ENCODE results near the gene EDC4.

DNA sequence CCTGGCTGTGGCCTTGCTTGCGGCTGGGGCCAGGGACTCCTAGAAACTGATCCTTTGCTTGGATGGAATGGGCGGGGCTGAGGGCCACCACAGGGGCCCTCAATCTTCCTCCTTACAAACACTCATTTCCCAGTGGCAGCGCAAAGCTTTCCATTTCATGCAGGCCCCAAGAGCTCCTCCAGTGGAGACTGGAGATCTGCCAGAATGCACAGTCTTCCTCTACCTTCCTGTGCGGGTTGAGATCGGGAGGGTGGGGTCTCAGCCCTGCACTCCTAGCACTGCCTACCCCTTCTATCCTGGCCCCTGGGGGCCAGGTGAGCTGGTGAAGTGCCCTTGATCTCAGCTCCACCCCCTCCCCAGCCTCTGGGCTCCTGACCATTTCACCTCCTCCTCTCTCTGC lies 13.5 kb downstream of the EDC4 start:
- no peak for TF ChIP-seq NBN (conservative IDR thresholded peaks at IDR 0.05)
- TF ChIP-seq NR2F2 (IDR thresholded peaks at IDR 0.05; ENCODE audit: borderline replicate concordance, low read depth): no peak
- TF ChIP-seq, protein P1, sequence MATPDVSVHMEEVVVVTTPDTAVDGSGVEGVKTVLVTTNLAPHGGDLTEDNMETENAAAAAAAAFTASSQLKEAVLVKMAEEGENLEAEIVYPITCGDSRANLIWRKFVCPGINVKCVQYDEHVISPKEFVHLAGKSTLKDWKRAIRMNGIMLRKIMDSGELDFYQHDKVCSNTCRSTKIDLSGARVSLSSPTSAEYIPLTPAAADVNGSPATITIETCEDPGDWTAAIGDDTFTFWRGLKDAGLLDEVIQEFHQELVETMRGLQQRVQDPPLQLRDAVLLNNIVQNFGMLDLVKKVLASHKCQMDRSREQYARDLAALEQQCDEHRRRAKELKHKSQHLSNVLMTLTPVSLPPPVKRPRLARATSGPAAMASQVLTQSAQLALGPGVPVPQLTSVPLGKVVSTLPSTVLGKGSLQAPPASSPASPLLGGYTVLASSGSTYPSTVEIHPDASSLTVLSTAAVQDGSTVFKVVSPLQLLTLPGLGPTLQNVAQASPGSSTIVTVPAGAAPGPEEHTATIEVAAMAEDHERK (CRISPR knock-in tag; IDR thresholded peaks at IDR 0.05; ENCODE audit: low read depth): no peak
- TF ChIP-seq, protein P2, sequence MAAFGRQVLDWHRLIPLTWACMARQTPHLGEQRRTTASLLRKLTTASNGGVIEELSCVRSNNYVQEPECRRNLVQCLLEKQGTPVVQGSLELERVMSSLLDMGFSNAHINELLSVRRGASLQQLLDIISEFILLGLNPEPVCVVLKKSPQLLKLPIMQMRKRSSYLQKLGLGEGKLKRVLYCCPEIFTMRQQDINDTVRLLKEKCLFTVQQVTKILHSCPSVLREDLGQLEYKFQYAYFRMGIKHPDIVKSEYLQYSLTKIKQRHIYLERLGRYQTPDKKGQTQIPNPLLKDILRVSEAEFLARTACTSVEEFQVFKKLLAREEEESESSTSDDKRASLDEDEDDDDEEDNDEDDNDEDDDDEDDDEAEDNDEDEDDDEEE (CRISPR knock-in tag; IDR thresholded peaks at IDR 0.05): no peak
- TF ChIP-seq, protein P3, sequence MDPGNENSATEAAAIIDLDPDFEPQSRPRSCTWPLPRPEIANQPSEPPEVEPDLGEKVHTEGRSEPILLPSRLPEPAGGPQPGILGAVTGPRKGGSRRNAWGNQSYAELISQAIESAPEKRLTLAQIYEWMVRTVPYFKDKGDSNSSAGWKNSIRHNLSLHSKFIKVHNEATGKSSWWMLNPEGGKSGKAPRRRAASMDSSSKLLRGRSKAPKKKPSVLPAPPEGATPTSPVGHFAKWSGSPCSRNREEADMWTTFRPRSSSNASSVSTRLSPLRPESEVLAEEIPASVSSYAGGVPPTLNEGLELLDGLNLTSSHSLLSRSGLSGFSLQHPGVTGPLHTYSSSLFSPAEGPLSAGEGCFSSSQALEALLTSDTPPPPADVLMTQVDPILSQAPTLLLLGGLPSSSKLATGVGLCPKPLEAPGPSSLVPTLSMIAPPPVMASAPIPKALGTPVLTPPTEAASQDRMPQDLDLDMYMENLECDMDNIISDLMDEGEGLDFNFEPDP (CRISPR knock-in tag; conservative IDR thresholded peaks at IDR 0.05): no peak
- no peak for TF ChIP-seq HHEX (CRISPR knock-in tag; IDR thresholded peaks at IDR 0.05)
- no peak for TF ChIP-seq ZNF263 (CRISPR knock-in tag; IDR thresholded peaks at IDR 0.05)
- TF ChIP-seq NFKB2 (CRISPR knock-in tag; IDR thresholded peaks at IDR 0.05; ENCODE audit: borderline replicate concordance): no peak
- TF ChIP-seq, protein P4, sequence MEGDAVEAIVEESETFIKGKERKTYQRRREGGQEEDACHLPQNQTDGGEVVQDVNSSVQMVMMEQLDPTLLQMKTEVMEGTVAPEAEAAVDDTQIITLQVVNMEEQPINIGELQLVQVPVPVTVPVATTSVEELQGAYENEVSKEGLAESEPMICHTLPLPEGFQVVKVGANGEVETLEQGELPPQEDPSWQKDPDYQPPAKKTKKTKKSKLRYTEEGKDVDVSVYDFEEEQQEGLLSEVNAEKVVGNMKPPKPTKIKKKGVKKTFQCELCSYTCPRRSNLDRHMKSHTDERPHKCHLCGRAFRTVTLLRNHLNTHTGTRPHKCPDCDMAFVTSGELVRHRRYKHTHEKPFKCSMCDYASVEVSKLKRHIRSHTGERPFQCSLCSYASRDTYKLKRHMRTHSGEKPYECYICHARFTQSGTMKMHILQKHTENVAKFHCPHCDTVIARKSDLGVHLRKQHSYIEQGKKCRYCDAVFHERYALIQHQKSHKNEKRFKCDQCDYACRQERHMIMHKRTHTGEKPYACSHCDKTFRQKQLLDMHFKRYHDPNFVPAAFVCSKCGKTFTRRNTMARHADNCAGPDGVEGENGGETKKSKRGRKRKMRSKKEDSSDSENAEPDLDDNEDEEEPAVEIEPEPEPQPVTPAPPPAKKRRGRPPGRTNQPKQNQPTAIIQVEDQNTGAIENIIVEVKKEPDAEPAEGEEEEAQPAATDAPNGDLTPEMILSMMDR (CRISPR knock-in tag; IDR thresholded peaks at IDR 0.05): no peak
- no peak for TF ChIP-seq POLR2AphosphoS5 (IDR thresholded peaks at IDR 0.05; ENCODE audit: low read depth, low read length)
